ENCODE measurements around the gene LRSAM1. TPM values are rescaled to one million over a fixed set of nuclear protein-coding genes. Genes with fewer than 3 reads are reported as not detected.
A peak's percentile ranks its signal among the peaks of the same experiment; 100 is the strongest.

LRSAM1 gene
- total RNA-seq, 1 donor from 2014 or later = 27.5 TPM

DNA sequence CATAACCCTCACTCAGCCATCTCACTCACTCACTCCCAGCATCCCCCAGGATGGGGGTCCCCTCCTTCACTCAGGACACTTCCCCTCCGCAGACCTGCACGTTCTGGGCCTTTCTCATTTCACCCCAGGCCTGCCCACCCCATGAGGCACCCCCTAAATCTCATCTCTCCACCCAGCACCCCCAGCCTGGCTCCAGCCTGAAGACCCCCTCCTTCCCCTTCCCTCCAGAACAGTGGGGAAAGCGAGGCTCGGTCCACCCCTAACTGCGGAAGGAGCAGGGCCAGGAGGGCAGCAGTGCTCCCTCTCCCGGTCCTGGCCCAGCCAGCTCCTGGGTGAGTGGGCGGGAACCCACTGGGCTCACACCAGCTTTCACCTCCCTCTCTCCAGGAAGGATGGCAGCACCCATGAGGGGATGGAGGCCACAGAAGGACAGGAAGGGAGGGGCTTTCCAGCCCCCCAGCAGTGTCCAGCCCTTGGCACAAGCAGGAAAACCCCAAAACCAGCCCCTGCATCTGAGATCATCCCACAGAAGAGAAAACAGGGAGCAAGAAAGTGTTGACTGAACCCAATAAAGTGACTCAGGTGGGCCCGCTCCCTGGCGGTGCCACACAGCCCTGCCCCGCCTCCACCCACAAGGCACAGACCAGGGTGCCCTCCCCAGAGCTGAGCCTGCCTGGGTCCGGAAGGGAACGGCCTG, 55.0 kb downstream of the LRSAM1 start:
- no peaks in the 10 kb centered on the region for H3K27me3 Mint-ChIP-seq (ENCODE audit: low read depth)
- H3K4me3 Mint-ChIP-seq (ENCODE audit: unreplicated experiment) = no peak overlapping the region
- peaks cover 9% of the 10 kb centered on the region for H3K36me3 Mint-ChIP-seq (ENCODE audit: low read depth)
- peak overlapping the region; percentile 63 for H3K27ac Mint-ChIP-seq (ENCODE audit: unreplicated experiment)
- peak; percentile 43 for TF ChIP-seq CTCF (IDR thresholded peaks at IDR 0.05)
- no peaks in the 10 kb centered on the region for H3K9me3 Mint-ChIP-seq (ENCODE audit: low read depth)
- no peak for DNase-seq (ENCODE audit: low spot score)
- H3K4me1 Mint-ChIP-seq (ENCODE audit: low read depth) = peaks cover 5% of the 10 kb centered on the region

DNA sequence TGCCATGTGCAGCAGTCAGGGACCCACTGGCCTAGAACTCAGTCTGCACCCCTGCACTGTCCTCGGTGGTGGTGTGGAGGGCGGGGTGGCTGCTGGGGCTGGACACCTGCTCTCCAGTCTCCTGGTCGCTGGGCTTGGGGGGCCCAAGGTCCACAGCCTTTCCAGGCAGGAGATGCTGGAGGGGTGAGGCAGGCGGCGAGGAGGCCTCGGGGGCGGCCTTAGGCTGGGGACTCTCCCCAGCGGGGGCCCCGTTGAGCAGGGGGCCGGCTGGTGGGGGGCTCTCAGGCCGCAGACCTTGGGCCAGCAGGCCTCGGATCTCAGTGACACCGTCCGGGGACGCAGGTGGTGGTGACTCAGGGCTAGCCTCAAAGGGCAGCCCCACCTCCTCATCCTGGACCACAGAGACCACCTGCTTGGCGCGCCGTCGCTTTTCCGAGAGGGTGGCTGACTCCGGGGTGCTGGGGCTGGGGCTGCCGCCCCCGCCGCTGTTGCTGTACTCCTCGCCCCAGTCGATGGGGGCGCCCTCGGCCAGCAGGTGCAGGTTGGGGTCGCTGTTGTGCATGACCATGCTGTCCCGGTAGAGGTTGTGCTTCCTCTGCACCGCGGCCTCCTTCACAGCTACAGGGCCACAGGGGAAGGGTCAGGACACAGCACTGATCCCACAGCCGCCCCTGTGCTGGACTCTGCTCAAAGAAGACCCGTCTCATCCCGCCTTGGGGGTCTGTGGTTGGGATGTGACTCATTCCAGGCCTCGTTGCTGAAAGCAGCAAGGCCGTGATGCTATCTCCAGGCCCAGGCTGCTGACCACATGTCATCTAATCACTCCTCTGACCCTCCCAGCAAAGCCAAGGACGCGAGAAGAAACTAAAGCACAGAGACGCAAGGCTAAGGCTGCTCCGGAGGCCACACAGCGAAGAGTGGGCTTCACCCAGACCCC, 55.8 kb downstream of the LRSAM1 start:
- H3K27ac Mint-ChIP-seq (ENCODE audit: unreplicated experiment) = no peak overlapping the region
- peaks cover 5% of the 10 kb centered on the region for H3K4me1 Mint-ChIP-seq (ENCODE audit: low read depth)
- H3K4me3 Mint-ChIP-seq (ENCODE audit: unreplicated experiment) = no peak overlapping the region
- peaks cover 9% of the 10 kb centered on the region for H3K36me3 Mint-ChIP-seq (ENCODE audit: low read depth)
- H3K27me3 Mint-ChIP-seq (ENCODE audit: low read depth) = no peaks in the 10 kb centered on the region
- no peak for TF ChIP-seq CTCF (IDR thresholded peaks at IDR 0.05)
- no peaks in the 10 kb centered on the region for H3K9me3 Mint-ChIP-seq (ENCODE audit: low read depth)
- DNase-seq (ENCODE audit: low spot score) = no peak

- Mint-ChIP-seq H3K4me1 (ENCODE audit: low read depth) (peaks cover 5% of the 10 kb centered on the region), H3K36me3 (ENCODE audit: low read depth) (peaks cover 14% of the 10 kb centered on the region), H3K27me3 (ENCODE audit: low read depth) (no peaks in the 10 kb centered on the region), H3K27ac (ENCODE audit: unreplicated experiment) (no peak overlapping the region), H3K9me3 (ENCODE audit: low read depth) (no peaks in the 10 kb centered on the region), H3K4me3 (ENCODE audit: unreplicated experiment) (no peak overlapping the region)
- no peak for TF ChIP-seq CTCF (IDR thresholded peaks at IDR 0.05)
- DNase-seq (ENCODE audit: low spot score) = no peak
Observed at GRCh38 chr9:127507751-127508648, 56.7 kb downstream of the LRSAM1 start.

- Mint-ChIP-seq H3K27me3 (ENCODE audit: low read depth) (no peaks in the 10 kb centered on the region), H3K9me3 (ENCODE audit: low read depth) (no peaks in the 10 kb centered on the region), H3K27ac (ENCODE audit: unreplicated experiment) (no peak overlapping the region), H3K4me1 (ENCODE audit: low read depth) (peaks cover 4% of the 10 kb centered on the region), H3K4me3 (ENCODE audit: unreplicated experiment) (no peak overlapping the region), H3K36me3 (ENCODE audit: low read depth) (peaks cover 17% of the 10 kb centered on the region)
- DNase-seq (ENCODE audit: low spot score) = no peak
- TF ChIP-seq CTCF (IDR thresholded peaks at IDR 0.05) = no peak
Observed at GRCh38 chr9:127508901-127509260, 57.6 kb downstream of the LRSAM1 start.

Measured in chondrocyte (in vitro differentiated cells).